HepG2 (cell line): ENCODE results near the gene COLEC12. TPM values are rescaled to one million over a fixed set of nuclear protein-coding genes. Genes with fewer than 3 reads are reported as not detected.

ENCODE experiments used
- ATAC-seq: fragments of 200-7000 bp; cut with Tn5 transposase; 3 replicates; pipeline ENCODE4 v1.9.1; 2020; ENCODE audit warnings: mild to moderate bottlenecking, moderate library complexity
- BruUV-seq: library from RNA; stranded (reverse); fragments of 400-500 nt; replicated peaks from 2 replicates; lab custom pipeline; 2021; lab: Mats Ljungman, UMichigan
- CTCF ChIA-PET: fragments of 300-600 bp; formaldehyde crosslinking; extraction: SDS; loops from one replicate; lab custom pipeline; 2021; ENCODE audit warnings: low total read pairs, inconsistent platforms, low intra/inter-chr PET ratio; lab: Yijun Ruan, JAX
- POLR2A ChIA-PET: fragments of 350-600 bp; sonication (Branson Sonifier 250); formaldehyde crosslinking; loops from one replicate; lab custom pipeline; 2020; ENCODE audit warnings: antibody characterized with exemption, inconsistent platforms; lab: Yijun Ruan, JAX
- DNase-seq: peaks from one replicate; pipeline ENCODE4 v3.0.0-alpha.2; 2015; ENCODE audit warnings: low spot score
- FAIRE-seq: peaks from 3 replicates; lab custom pipeline; 2011; peaks lifted over from hg19 to GRCh38; lab: Jason Lieb, UNC
- H2AFZ ChIP-seq: one replicate; pipeline ENCODE4 v1.6.1; 2011; ENCODE audit warnings: low read length, inconsistent platforms
- H3K27ac ChIP-seq: fragments of 300-600 bp; 3 replicates; pipeline ENCODE4 v1.8.0; 2011; ENCODE audit warnings: mixed run types, mild to moderate bottlenecking, mixed read lengths, low read length, inconsistent platforms; ENCODE audit not compliant: insufficient read depth; ENCODE audit errors: extremely low read length
- H3K27me3 ChIP-seq, 2 experiments: fragments of 200-600 bp in 1 of 2; 2 replicates in 1 of 2; 3 replicates in 1 of 2; pipeline versions ENCODE4 v1.6.0 to v1.8.0; 2011; ENCODE audit warnings: low read length in 2 of 2, mild to moderate bottlenecking in 2 of 2, moderate library complexity in 2 of 2, inconsistent platforms in 1 of 2; ENCODE audit not compliant: insufficient read depth in 2 of 2, control insufficient read depth in 1 of 2
- H3K36me3 ChIP-seq, 2 experiments: fragments of 200-600 bp in 1 of 2; replicated peaks in 1 of 2; 2 replicates in 1 of 2; 3 replicates in 1 of 2; pipeline versions ENCODE4 v1.5.1 to v1.8.0; 2011; ENCODE audit warnings: low read length in 2 of 2, inconsistent platforms in 1 of 2; ENCODE audit not compliant: insufficient read depth in 2 of 2, control insufficient read depth in 1 of 2
- H3K4me1 ChIP-seq: 2 replicates; pipeline ENCODE4 v1.5.1; 2012; ENCODE audit warnings: low read length, inconsistent platforms; ENCODE audit not compliant: insufficient read depth
- H3K4me2 ChIP-seq: 2 replicates; pipeline ENCODE4 v1.6.0; 2011; ENCODE audit warnings: low read depth, low read length, inconsistent platforms
- H3K4me3 ChIP-seq, 3 experiments: fragments of 200-600 bp in 1 of 3; sonication (generic), shearing (Covaris generic) in 1 of 3; replicated peaks in 1 of 3; 2 replicates each; pipeline ENCODE4 v1.5.1; 2011 to 2016; ENCODE audit warnings: low read length in 3 of 3, inconsistent platforms in 2 of 3, low read depth in 2 of 3, mild to moderate bottlenecking in 2 of 3, control low read depth in 1 of 3, mixed read lengths in 1 of 3; ENCODE audit not compliant: insufficient read depth in 1 of 3
- H3K79me2 ChIP-seq: one replicate; pipeline ENCODE4 v1.6.1; 2011; ENCODE audit warnings: low read length, inconsistent platforms; ENCODE audit not compliant: insufficient read depth
- H3K9ac ChIP-seq: 2 replicates; pipeline ENCODE4 v1.6.0; 2011; ENCODE audit warnings: mild to moderate bottlenecking, low read depth, low read length, inconsistent platforms; ENCODE audit not compliant: insufficient read depth
- H3K9me3 ChIP-seq: 2 replicates; pipeline ENCODE4 v1.5.1; 2012; ENCODE audit warnings: mild to moderate bottlenecking, low read length
- H4K20me1 ChIP-seq: 2 replicates; pipeline ENCODE4 v1.6.0; 2011; ENCODE audit warnings: inconsistent platforms, mild to moderate bottlenecking, low read length, moderate library complexity; ENCODE audit not compliant: insufficient read depth
- ASH2L ChIP-seq: fragments of 300-600, 200-600 bp; sonication (generic); IDR thresholded peaks from 2 replicates; pipeline ENCODE4 v1.7.0; 2017; ENCODE audit warnings: low read depth, mild to moderate bottlenecking, moderate library complexity, mixed read lengths, low read length; ENCODE audit not compliant: insufficient read length
- CHD2 ChIP-seq: IDR thresholded peaks from 2 replicates; pipeline ENCODE4 v1.6.1; 2011; ENCODE audit warnings: low read depth, low read length, improper control_type of control experiment
- EP300 ChIP-seq, 3 experiments: sonication (generic) in 1 of 3; formaldehyde crosslinking in 1 of 3; IDR thresholded peaks; 2 replicates each; pipeline versions ENCODE4 v1.5.1 to v1.6.1; 2011 to 2020; ENCODE audit warnings: low read depth in 2 of 3, low read length in 2 of 3, borderline replicate concordance in 1 of 3, improper control_type of control experiment in 1 of 3, mild to moderate bottlenecking in 1 of 3, missing genetic modification reagents in 1 of 3, moderate library complexity in 1 of 3
- KDM3A ChIP-seq: IDR thresholded peaks from 2 replicates; pipeline ENCODE4 v1.6.1; 2018; ENCODE audit warnings: low read depth, missing compliant biosample characterization
- ZNF687 ChIP-seq: sonication (generic); formaldehyde crosslinking; IDR thresholded peaks from 2 replicates; pipeline ENCODE4 v1.5.1; 2020; ENCODE audit warnings: mild to moderate bottlenecking, missing genetic modification reagents, moderate library complexity
- ZNF724P ChIP-seq: sonication (generic); formaldehyde crosslinking; IDR thresholded peaks from 2 replicates; pipeline ENCODE4 v1.8.0; 2022; ENCODE audit warnings: missing genetic modification reagents, borderline replicate concordance
- ZNF781 ChIP-seq: sonication (generic); formaldehyde crosslinking; IDR thresholded peaks from 2 replicates; pipeline ENCODE4 v1.5.1; 2020; ENCODE audit warnings: borderline replicate concordance, mild to moderate bottlenecking, missing genetic modification reagents; ENCODE audit errors: not compliant biosample characterization
- in situ Hi-C: cut with HindIII; loops from 2 replicates; pipeline ENCODE4 v1.10.0; 2017; ENCODE audit warnings: low pct_unique_long_range_greater_than_20kb; ENCODE audit not compliant: extremely low pct_ligation_motif_present
- intact Hi-C: fragments of 100-400 bp; cut with micrococcal nuclease; formaldehyde crosslinking; loops from one replicate; pipeline ENCODE4 v1.10.0; 2022; ENCODE audit not compliant: unreplicated experiment
- polyA plus RNA-seq, 8 experiments: library from polyadenylated mRNA; depleted of rRNA in 3 of 8; stranded (reverse) in 7 of 8; unstranded in 1 of 8; fragments of >200 nt; fragmentation: Illumina TruSeq in 4 of 8; extraction: Trizol in 4 of 8; gene quantifications; 2 replicates each; pipeline versions ENCODE4 v1.2.1 to v1.2.3, GENCODE V29; 2011 to 2016; ENCODE audit warnings: low read depth in 4 of 8, missing spikeins in 1 of 8, mixed read lengths in 1 of 8; ENCODE audit not compliant: insufficient read depth in 1 of 8
- total RNA-seq, 5 experiments: library from RNA; depleted of rRNA; stranded (reverse); fragments of >200 nt; fragmentation: Illumina TruSeq; extraction: Trizol; gene quantifications; 2 replicates each; pipeline ENCODE4 v1.2.3, GENCODE V29; 2016; ENCODE audit warnings: low read depth in 1 of 5

Gene COLEC12
- total and polyA plus RNA-seq, 2 of the 13 experiments (the other 11 are each of a cell fraction or from before 2014, with no cell fraction given), result 0.02 to 0.11 TPM

DNA sequence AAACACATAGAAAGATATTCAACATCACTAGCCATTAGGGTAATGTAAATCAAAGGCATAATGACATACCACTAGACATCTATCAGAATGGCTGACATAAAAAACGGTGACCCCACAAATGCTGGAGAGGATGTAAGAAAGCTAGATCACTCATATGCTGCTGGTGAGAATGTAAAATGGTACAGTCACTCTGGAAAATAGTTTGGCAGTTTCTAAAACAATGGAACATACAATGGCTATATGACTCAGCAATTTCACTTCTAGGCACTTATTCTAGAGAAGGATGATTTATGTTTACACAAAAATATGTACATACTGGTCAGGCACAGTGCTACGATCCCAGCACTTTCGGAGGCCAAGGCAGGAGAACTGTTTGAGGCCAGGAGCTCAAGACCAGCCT lies 87.3 kb downstream of the COLEC12 start (continued):
- TF ChIP-seq ASH2L (no peak), KDM3A (CRISPR knock-in tag) (no peak)

GRCh38 chr18:410047-410455 lies 90.5 kb downstream of the COLEC12 start:
- POLR2A ChIA-PET, result no interaction called here
- intact Hi-C loops, result no loop called here

More at GRCh38 chr18:410047-410455, 90.5 kb downstream of the COLEC12 start:
- Histone ChIP-seq H3K4me2 (no peak overlapping the region), H2AFZ (no peak overlapping the region), H3K9me3 (peaks cover 7% of the 10 kb centered on the region; the same call in 1 of the 2 replicates), H3K4me1 (peaks cover 8% of the 10 kb centered on the region; the same call in 1 of the 2 replicates), H3K9ac (no peak overlapping the region), H4K20me1 (no peaks in the 10 kb centered on the region), H3K36me3 (no peaks in the 10 kb centered on the region), H3K27ac (no peak overlapping the region), H3K4me3 (no peak overlapping the region), H3K79me2 (no peaks in the 10 kb centered on the region), H3K27me3 (no peaks in the 10 kb centered on the region; a peak in 1 of 5 replicates)
- FAIRE-seq, result no peak
- CTCF ChIA-PET, result no interaction called here
- no peak for TF ChIP-seq ZNF781 (CRISPR knock-in tag)
- TF ChIP-seq EP300 (IDR thresholded peaks at IDR 0.05; ENCODE audit: low read depth in 2 of 2, low read length in 2 of 2), result no peak
- TF ChIP-seq EP300 (CRISPR knock-in tag; IDR thresholded peaks at IDR 0.05; ENCODE audit: borderline replicate concordance), result no peak
- TF ChIP-seq ZNF687 (CRISPR knock-in tag), result no peak
- TF ChIP-seq ZNF724P, result no peak
- TF ChIP-seq CHD2, result no peak
- BruUV-seq, result no TSS peak
- in situ Hi-C loops, result no loop called here
- no peak for ATAC-seq
- no peak for DNase-seq
